Heart right ventricle (tissue), 16 donors: ENCODE measurements around the gene RASGRP1. TPM values are rescaled to one million over a fixed set of nuclear protein-coding genes. Genes with fewer than 3 reads are reported as not detected.

Experiments used
- ATAC-seq, 8 donors: fragments of 200-7000 bp; cut with Tn5 transposase; one replicate each; pipeline ENCODE4 v1.9.1; 2020; ENCODE audit warnings: mild to moderate bottlenecking in 8 of 8, moderate library complexity in 8 of 8, moderate number of reproducible peaks in 1 of 8
- DNase-seq, 2 donors: peaks; one replicate each; pipeline ENCODE4 v3.0.0-alpha.2; 2020
- H3K27ac ChIP-seq, 10 donors: fragments of 200-600 bp; sonication (generic) in 2 of 10; one replicate each; pipeline versions ENCODE4 v1.5.0 to v1.8.0; 2020 to 2022; ENCODE audit warnings: mild to moderate bottlenecking in 3 of 10
- H3K27me3 ChIP-seq, 7 donors: fragments of 200-600 bp; one replicate each; pipeline ENCODE4 v1.8.0; 2021 to 2022; ENCODE audit warnings: mild to moderate bottlenecking in 2 of 7
- H3K36me3 ChIP-seq, 9 donors: fragments of 200-600 bp; sonication (generic) in 1 of 9; one replicate each; pipeline versions ENCODE4 v1.5.0 to v1.8.0; 2020 to 2022; ENCODE audit warnings: mild to moderate bottlenecking in 2 of 9
- H3K4me1 ChIP-seq, 9 donors: fragments of 200-600 bp; sonication (generic) in 1 of 9; one replicate each; pipeline versions ENCODE4 v1.5.0 to v1.8.0; 2020 to 2022; ENCODE audit warnings: mild to moderate bottlenecking in 4 of 9
- H3K4me3 ChIP-seq, 10 donors: fragments of 200-600 bp; sonication (generic) in 2 of 10; one replicate each; pipeline versions ENCODE4 v1.5.0 to v1.8.0; 2020 to 2022; ENCODE audit warnings: mild to moderate bottlenecking in 7 of 10, moderate library complexity in 2 of 10
- H3K9me3 ChIP-seq, 11 donors: fragments of 200-600 bp in 10 of 11; sonication (generic) in 2 of 11; one replicate each; pipeline versions ENCODE4 v1.5.0 to v1.8.0; 2013 to 2022; ENCODE audit warnings: mild to moderate bottlenecking in 2 of 11, control low read depth in 1 of 11, moderate library complexity in 1 of 11
- WGBS, 2 donors: extraction: QIAGEN DNeasy Blood & Tissue Kit; methylation state at CpG; one replicate each; pipeline ENCODE4 v1.1.7; 2013; ENCODE audit warnings: inconsistent platforms in 1 of 2; 5-methylcytosine and 5-hydroxymethylcytosine counted together
- intact Hi-C, 10 donors: fragments of 100-400 bp; cut with DNase I; formaldehyde crosslinking; loops; one replicate each; pipeline versions ENCODE4 v1.11.1 to v1.14.2; 2022
- polyA plus RNA-seq, 2 donors: library from polyadenylated mRNA; stranded (reverse); fragments of 200-250 nt; gene quantifications; one replicate each; pipeline ENCODE4 v1.2.3, GENCODE V29; 2013
- total RNA-seq, 10 donors: library from RNA; stranded (reverse); fragmentation: NEBNext Ultra II Directional in 3 of 10; extraction: Animal tissue kit (Norgen Biotek cat#: 25700) in 3 of 10; gene quantifications; one replicate each; pipeline versions ENCODE4 v1.2.1 to v1.2.4, GENCODE V29; 2021 to 2023
- TF ChIP-seq, protein P1 (sequence below), 9 donors: fragments of 200-600 bp; sonication (generic) in 2 of 9; IDR thresholded peaks; one replicate each; pipeline versions ENCODE4 v1.5.0 to v1.8.0; 2021 to 2022; ENCODE audit warnings: antibody characterized with exemption in 9 of 9, mild to moderate bottlenecking in 5 of 9, moderate library complexity in 1 of 9
- donor health status: Arrhythmogenic right ventricular cardiomyopathy.
- donor health status: ischemic (EF 13 %, LVEDD 7.1; RV severe dilation, severe dysfunction).
- donor health status: healthy with polysubstance abuse.
- donor health status: DM: no; HTN: yes; CAD: no.
- donor health status: DM: no; HTN: no; CAD: no.
- donor health status: ischemic (EF 25% LVEDD 6.9; RV normal size, moderate dysfunction).
- donor health status: ischemic (EF 25% LVEDD 5.7; RV mildly dilated, moderate dysfunction).
- donor health status: healthy.
- donor health status: DM: yes; HTN: yes; CAD: no.
- donor health status: Ischemic cardiomyopathy.
- donor health status: ischemic (EF 35%, LVEDD 5.7; RV mildly dilated, moderate dysfunction).
- donor health status: nonischemic (EF 11% LVEDD 7.7; RV severe dilation, severe dysfunction).
- donor health status: DM: yes; HTN: yes; CAD: no.
- donor health status: PGD.
- donor health status: ischemic (EF 29% LVEDD 5.4; RV normal size, mild dysfunction).
- donor health status: nonischemic (EF 23%, LVEDD 6.1; RV moderate dilation, normal function).

The RASGRP1 gene
- total and polyA plus RNA-seq, 12 donors = 0.04 to 3.0 (median 0.42) TPM; not detected in 1

DNA sequence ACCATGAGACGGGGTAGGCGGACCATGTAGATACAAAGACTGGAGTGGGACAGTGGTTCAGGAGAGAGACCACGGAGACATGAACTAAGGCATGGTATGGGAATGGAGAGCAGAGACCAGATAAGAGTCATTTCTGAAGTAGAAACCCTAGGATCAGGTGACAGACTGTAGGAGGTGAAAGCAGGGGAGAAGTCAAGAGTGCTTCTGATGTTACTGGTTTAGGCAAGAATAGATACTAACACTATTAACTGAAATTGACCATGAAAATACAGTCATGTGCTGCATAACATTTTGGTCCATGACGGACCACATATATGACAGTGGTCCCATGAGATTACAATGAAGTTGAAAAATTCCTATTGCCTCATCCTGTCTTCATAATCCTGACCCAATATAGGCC is 41.7 kb downstream of the RASGRP1 start:
- Histone ChIP-seq H3K27me3 (peaks cover 0 to 18% (median 0%) of the 10 kb centered on the region in 7 donors), H3K27ac (no peak overlapping the region), H3K9me3 (no peaks in the 10 kb centered on the region), H3K4me1 (no peaks in the 10 kb centered on the region), H3K36me3 (no peaks in the 10 kb centered on the region), H3K4me3 (no peak overlapping the region)
- ATAC-seq = no peak
- 78 to 83% methylated on average over 4 of the region's 4 CpGs for WGBS, 2 donors
- no peak for DNase-seq
- TF ChIP-seq, protein P1, sequence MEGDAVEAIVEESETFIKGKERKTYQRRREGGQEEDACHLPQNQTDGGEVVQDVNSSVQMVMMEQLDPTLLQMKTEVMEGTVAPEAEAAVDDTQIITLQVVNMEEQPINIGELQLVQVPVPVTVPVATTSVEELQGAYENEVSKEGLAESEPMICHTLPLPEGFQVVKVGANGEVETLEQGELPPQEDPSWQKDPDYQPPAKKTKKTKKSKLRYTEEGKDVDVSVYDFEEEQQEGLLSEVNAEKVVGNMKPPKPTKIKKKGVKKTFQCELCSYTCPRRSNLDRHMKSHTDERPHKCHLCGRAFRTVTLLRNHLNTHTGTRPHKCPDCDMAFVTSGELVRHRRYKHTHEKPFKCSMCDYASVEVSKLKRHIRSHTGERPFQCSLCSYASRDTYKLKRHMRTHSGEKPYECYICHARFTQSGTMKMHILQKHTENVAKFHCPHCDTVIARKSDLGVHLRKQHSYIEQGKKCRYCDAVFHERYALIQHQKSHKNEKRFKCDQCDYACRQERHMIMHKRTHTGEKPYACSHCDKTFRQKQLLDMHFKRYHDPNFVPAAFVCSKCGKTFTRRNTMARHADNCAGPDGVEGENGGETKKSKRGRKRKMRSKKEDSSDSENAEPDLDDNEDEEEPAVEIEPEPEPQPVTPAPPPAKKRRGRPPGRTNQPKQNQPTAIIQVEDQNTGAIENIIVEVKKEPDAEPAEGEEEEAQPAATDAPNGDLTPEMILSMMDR (IDR thresholded peaks at IDR 0.05) = no peak
- intact Hi-C loops = no loop called here

DNA sequence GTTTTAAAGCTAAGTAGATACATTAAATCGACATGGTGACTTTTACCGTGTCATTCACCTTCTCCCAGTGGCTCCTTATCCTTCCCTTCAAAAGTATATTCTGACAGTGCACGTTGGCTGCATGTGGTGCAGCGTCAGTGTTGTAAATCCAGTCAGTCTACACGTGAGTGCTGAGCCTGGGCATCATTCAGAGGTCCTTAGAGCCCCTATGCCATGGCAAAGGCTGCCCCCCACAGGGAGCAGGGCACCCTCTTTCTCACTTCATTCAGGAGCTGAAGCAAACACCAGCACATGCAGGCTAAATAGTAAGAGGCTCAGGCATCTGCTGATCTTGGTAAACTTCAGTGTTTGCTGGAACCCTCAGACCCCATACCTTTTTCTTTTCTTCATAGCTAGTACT is 43.3 kb downstream of the RASGRP1 start:
- Histone ChIP-seq H3K4me3 (no peak overlapping the region), H3K4me1 (no peaks in the 10 kb centered on the region), H3K27ac (no peak overlapping the region), H3K36me3 (no peaks in the 10 kb centered on the region), H3K9me3 (no peaks in the 10 kb centered on the region), H3K27me3 (peaks cover 0 to 23% (median 0%) of the 10 kb centered on the region in 7 donors)
- 58 to 63% methylated on average over 5 of the region's 5 CpGs for WGBS, 2 donors
- no peak for DNase-seq
- intact Hi-C loops = no loop called here
- TF ChIP-seq, protein P1 (IDR thresholded peaks at IDR 0.05) = no peak
- no peak for ATAC-seq

DNA sequence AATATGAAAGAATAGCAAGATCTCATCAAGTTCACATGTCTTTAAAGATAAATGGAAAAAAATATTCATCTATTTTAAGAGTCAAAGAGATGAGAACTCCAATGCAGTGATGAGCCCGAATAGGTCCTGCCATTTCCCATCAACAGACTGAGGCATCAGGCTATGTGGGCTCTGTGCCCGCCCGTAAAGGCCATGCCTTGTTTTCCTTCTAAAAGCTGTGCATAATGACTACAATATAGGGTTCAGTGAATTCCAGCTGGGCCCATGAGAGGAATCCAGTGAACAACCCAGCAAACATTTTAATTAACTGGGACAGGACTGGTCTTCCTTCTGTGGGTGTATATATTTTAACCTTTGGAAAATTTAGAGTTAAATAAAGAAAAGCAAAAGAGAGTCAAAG is 44.6 kb downstream of the RASGRP1 start:
- H3K4me1 ChIP-seq = no peaks in the 10 kb centered on the region
- no peaks in the 10 kb centered on the region for H3K9me3 ChIP-seq
- no peak for ATAC-seq
- no peaks in the 10 kb centered on the region for H3K36me3 ChIP-seq
- intact Hi-C loops = no loop called here
- TF ChIP-seq, protein P1 (IDR thresholded peaks at IDR 0.05) = no peak
- H3K4me3 ChIP-seq = no peak overlapping the region
- WGBS, 2 donors = 88 to 90% methylated on average over 3 of the region's 3 CpGs
- no peak for DNase-seq
- peaks cover 0 to 33% (median 1%) of the 10 kb centered on the region in 7 donors for H3K27me3 ChIP-seq
- no peak overlapping the region for H3K27ac ChIP-seq

DNA sequence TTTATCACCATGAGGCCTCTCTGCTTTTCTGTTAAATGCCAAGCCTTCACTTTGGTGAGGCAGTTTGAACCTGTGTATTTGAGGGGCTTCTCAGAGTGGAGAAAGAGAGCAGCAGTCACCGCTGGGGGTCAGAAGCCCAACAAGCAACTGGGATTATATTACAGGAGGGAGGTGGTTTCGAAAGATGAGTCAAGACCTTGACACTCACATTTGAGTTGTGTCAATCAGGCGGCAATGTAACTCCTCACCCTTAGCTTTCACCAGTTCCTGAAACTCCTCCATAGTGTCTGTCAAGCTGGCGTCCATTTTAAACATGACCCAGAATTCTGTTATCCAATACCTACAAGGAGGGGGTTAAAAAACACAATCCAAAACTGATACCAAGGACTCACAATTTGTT is 46.5 kb downstream of the RASGRP1 start:
- intact Hi-C loops = loop anchor here in 1 of 10 donors (10.0 kb wide), 1 partner anchor 63 kb away; the partner anchor contains the start of gene FAM98B
- H3K27ac ChIP-seq = no peak overlapping the region
- no peaks in the 10 kb centered on the region for H3K9me3 ChIP-seq
- 87 to 89% methylated on average over 4 of the region's 4 CpGs for WGBS, 2 donors
- TF ChIP-seq, protein P1 (IDR thresholded peaks at IDR 0.05) = no peak
- ATAC-seq (no peak), DNase-seq (no peak)
- no peaks in the 10 kb centered on the region for H3K4me1 ChIP-seq
- H3K4me3 ChIP-seq = no peak overlapping the region
- H3K36me3 ChIP-seq = peaks cover 0 to 6% (median 0%) of the 10 kb centered on the region in 9 donors
- H3K27me3 ChIP-seq = peaks cover 0 to 48% (median 8%) of the 10 kb centered on the region in 7 donors
